Nephron (organoid): ENCODE data around the gene B3GALT5.

Experiments used
- H3K27ac Mint-ChIP-seq, 3 experiments: 2 replicates each; pipeline ENCODE4 v1.8.0; 2020; ENCODE audit warnings: mixed read lengths in 3 of 3, mild to moderate bottlenecking in 2 of 3, moderate library complexity in 1 of 3
- H3K27me3 Mint-ChIP-seq: 2 replicates; pipeline ENCODE4 v1.8.0; 2021; ENCODE audit warnings: low read depth, mild to moderate bottlenecking, moderate library complexity, mixed read lengths
- H3K36me3 Mint-ChIP-seq: 2 replicates; pipeline ENCODE4 v1.8.0; 2020; ENCODE audit warnings: low read depth, mixed read lengths
- H3K4me1 Mint-ChIP-seq: 2 replicates; pipeline ENCODE4 v1.8.0; 2020; ENCODE audit warnings: mixed read lengths
- H3K4me3 Mint-ChIP-seq, 3 experiments: 2 replicates each; pipeline ENCODE4 v1.8.0; 2020; ENCODE audit warnings: mild to moderate bottlenecking in 3 of 3, mixed read lengths in 3 of 3, moderate library complexity in 2 of 3
- H3K9me3 Mint-ChIP-seq: 2 replicates; pipeline ENCODE4 v1.8.0; 2020; ENCODE audit warnings: mixed read lengths
- CTCF ChIP-seq, 3 experiments: fragments of 200-600 bp; sonication (generic); IDR thresholded peaks; one replicate each; pipeline ENCODE4 v1.5.0; 2021; ENCODE audit warnings: antibody characterized with exemption in 3 of 3; ENCODE audit not compliant: unreplicated experiment in 3 of 3

Gene B3GALT5

GRCh38 chr21:39670701-39671100 is 58.0 kb downstream of the B3GALT5 start:
- Mint-ChIP-seq H3K4me1 (peaks cover 47% of the 10 kb centered on the region), H3K27ac (no peak overlapping the region)
- no peak for TF ChIP-seq CTCF (IDR thresholded peaks at IDR 0.05; ENCODE audit: unreplicated experiment in 3 of 3)

GRCh38 chr21:39671986-39672385 is 59.2 kb downstream of the B3GALT5 start:
- Mint-ChIP-seq H3K4me1 (peaks cover 50% of the 10 kb centered on the region), H3K36me3 (no peaks in the 10 kb centered on the region), H3K27ac (no peak overlapping the region), H3K4me3 (no peak overlapping the region), H3K9me3 (no peaks in the 10 kb centered on the region), H3K27me3 (no peaks in the 10 kb centered on the region)
- TF ChIP-seq CTCF (IDR thresholded peaks at IDR 0.05; ENCODE audit: unreplicated experiment in 3 of 3) = no peak

More at GRCh38 chr21:39670701-39671100, 58.0 kb downstream of the B3GALT5 start:
- Mint-ChIP-seq H3K4me3 (no peak overlapping the region), H3K36me3 (no peaks in the 10 kb centered on the region), H3K9me3 (no peaks in the 10 kb centered on the region), H3K27me3 (no peaks in the 10 kb centered on the region)

GRCh38 chr21:39673163-39673562 is 60.4 kb downstream of the B3GALT5 start:
- Mint-ChIP-seq H3K4me1 (peaks cover 49% of the 10 kb centered on the region), H3K27ac (no peak overlapping the region), H3K9me3 (no peaks in the 10 kb centered on the region), H3K27me3 (no peaks in the 10 kb centered on the region), H3K4me3 (no peak overlapping the region), H3K36me3 (no peaks in the 10 kb centered on the region)
- no peak for TF ChIP-seq CTCF (IDR thresholded peaks at IDR 0.05; ENCODE audit: unreplicated experiment in 3 of 3)

- H3K9me3 Mint-ChIP-seq = peaks cover 3% of the 10 kb centered on the region
- H3K36me3 Mint-ChIP-seq = no peaks in the 10 kb centered on the region
- H3K27ac Mint-ChIP-seq = no peak overlapping the region
- no peak overlapping the region for H3K4me3 Mint-ChIP-seq
- no peaks in the 10 kb centered on the region for H3K27me3 Mint-ChIP-seq
- peaks cover 49% of the 10 kb centered on the region for H3K4me1 Mint-ChIP-seq
- no peak for TF ChIP-seq CTCF (IDR thresholded peaks at IDR 0.05; ENCODE audit: unreplicated experiment in 3 of 3)
Measured at GRCh38 chr21:39673736-39674135, 61.0 kb downstream of the B3GALT5 start.

- Mint-ChIP-seq H3K36me3 (no peaks in the 10 kb centered on the region), H3K9me3 (peaks cover 6% of the 10 kb centered on the region), H3K4me3 (no peak overlapping the region), H3K27ac (no peak overlapping the region), H3K27me3 (no peaks in the 10 kb centered on the region), H3K4me1 (peaks cover 49% of the 10 kb centered on the region)
- TF ChIP-seq CTCF (IDR thresholded peaks at IDR 0.05; ENCODE audit: unreplicated experiment in 3 of 3) = no peak
Measured at GRCh38 chr21:39674801-39675200, 62.1 kb downstream of the B3GALT5 start.

GRCh38 chr21:39675590-39675989 is 62.9 kb downstream of the B3GALT5 start:
- Mint-ChIP-seq H3K27ac (peak overlapping the region in 1 of 3 experiments; percentile 50), H3K4me3 (no peak overlapping the region), H3K9me3 (peaks cover 6% of the 10 kb centered on the region), H3K36me3 (no peaks in the 10 kb centered on the region), H3K27me3 (no peaks in the 10 kb centered on the region), H3K4me1 (peaks cover 42% of the 10 kb centered on the region)
- no peak for TF ChIP-seq CTCF (IDR thresholded peaks at IDR 0.05; ENCODE audit: unreplicated experiment in 3 of 3)
